GM19397 (cell line): ENCODE measurements around the gene CACNA1C.
"Not testable (repeated sequence)": the region's sequence is repeated elsewhere in the genome, so short reads cannot be mapped to it uniquely, and the experiment has no call there.

ENCODE experiments used
- ATAC-seq: cut with Tn5 transposase; IDR thresholded peaks from one replicate; pipeline ENCODE4 v1.9.1; 2021; ENCODE audit warnings: mild to moderate bottlenecking, moderate library complexity; ENCODE audit not compliant: unreplicated experiment

CACNA1C gene

DNA sequence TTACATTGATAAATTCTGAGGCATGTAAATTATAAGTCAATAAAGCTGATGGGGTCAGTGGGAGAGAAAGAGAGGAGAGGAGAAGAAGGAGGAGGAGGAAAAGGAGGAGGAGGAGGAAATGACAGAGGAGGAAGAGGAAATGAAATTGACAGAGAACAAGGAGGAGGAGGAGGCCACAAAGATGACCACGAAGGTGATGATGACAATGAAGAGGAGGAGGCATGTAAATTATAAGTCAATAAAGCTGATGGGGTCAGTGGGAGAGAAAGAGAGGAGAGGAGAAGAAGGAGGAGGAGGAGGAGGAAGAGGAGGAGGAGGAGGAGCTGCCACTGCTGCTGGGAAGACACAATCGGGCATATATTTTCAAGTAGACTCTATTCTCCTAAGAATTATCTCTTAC lies 438.6 kb downstream of the CACNA1C start:
- ATAC-seq: not testable (repeated sequence)

DNA sequence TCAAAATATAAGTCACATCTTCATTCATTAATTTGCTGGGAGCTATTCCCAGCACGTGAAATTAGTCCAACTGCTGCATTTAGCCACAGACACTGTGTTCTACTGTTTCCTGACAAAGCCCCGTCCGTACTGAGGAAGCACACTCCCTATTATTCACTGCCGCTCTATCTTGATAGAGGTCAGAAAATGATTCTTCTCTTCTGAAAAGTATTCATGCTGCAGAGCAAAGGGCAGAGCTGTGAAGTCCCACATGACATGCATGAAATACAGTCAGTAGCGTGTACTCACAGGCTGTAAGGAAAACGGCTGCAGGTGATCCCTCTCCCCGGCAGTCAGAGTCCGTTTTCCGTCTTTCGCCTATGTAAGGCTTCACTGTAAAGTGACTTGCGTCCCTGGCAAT lies 439.4 kb downstream of the CACNA1C start:
- no peak for ATAC-seq

DNA sequence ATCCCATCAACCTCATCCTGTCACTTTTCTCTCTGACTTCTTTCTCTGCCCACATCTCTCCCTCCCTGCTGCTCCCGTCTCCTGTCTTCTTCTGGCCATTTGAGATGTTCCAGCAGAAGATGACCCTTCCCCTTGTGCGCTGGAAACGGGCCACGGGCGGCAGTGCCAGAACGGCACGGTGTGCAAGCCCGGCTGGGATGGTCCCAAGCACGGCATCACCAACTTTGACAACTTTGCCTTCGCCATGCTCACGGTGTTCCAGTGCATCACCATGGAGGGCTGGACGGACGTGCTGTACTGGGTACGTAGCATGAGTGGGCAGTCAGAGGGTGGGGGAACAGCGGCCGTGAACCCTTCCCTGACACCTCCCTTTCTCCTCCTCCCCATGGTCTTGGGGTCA lies 440.3 kb downstream of the CACNA1C start:
- ATAC-seq: no peak

DNA sequence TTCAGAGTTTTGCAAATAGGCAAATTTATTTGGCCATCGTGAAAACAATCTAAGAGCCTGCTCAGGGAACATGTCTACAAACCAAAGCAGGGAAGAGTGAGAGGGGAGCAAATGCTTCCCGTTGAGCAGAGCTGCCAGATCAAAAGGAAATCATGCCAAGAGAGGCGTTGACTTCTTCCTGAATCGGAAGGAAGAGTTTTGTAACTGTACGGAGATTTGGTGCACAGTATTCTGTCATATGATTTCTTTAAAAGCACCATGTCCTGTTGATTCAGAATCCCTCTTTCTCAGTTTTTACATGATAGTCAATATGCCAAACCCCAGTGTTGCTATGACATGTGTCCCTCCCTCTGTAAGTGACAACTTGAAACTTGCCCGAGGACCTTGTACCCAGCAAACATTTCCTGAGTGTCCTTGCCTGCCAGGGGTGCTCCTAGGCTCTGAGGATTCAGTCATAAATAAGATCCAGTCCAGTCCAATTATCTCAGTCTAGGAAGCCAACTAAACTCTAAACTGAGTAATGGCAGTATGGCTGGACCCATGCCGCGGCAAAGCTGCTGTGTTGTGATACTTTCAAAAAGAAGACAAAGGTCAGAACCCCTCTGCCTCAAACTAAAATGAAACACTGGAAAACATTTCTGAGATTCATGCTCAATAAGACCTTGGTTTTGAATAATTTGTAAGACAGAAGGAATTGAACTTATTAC lies 441.9 kb downstream of the CACNA1C start:
- ATAC-seq: no peak

DNA sequence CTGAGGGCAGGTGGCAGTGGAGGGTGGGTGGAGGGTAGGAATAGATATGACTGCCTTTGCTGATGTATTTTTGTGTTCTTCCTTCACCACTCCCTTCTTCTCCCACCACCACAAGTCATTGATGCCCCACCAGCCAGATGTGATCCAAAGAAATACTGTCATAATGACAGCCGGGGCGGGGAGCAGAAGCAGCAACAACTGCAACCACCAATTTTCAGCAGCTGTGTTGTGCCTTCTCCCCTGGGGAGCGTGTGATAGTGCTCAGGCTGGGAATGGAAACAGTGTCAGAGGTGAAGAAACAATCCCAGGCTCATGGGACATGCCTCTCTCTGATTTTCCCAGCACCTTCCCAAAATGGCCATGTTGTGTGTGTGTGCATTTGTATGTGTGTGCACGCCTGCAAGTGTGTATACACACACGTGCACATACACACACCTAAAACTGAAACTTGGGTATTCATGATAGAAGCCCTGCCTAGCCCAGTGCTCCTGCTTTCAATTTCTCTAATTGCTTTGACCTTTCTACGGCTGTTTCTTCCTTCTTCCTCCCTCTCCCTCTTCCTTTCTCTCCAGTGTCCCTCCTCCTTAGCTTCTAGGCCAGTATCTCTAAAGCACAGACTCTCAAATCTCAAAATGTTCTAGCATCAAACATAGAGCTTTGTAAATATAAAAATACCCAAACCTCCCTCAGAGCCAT lies 442.8 kb downstream of the CACNA1C start:
- no peak for ATAC-seq

DNA sequence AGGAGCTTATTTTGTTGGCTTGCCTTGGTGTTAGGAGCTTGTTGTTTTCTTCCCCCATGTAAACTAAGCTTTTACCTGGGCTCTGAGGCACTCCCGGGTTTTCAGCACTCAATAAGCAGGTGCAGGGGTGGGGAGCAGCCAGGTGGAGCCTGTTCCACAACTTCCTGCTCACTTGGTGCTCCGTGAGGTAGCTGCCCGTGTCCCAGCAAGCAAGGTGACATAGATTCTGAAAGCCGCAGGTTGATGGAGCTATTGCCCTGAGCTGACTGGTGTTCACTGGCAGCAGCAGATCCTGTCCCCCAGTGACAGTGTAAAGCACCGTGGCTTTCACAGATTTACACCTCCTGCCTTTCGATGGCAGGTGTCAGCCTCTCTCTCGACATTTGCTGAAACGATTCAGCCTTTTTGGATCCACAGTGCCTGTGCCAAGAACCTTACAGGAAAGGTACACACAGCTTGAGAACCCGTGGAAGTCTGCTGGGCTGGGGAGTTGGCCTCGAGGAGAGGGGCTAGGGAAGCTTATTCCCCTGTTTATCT lies 446.2 kb downstream of the CACNA1C start:
- ATAC-seq: no peak

DNA sequence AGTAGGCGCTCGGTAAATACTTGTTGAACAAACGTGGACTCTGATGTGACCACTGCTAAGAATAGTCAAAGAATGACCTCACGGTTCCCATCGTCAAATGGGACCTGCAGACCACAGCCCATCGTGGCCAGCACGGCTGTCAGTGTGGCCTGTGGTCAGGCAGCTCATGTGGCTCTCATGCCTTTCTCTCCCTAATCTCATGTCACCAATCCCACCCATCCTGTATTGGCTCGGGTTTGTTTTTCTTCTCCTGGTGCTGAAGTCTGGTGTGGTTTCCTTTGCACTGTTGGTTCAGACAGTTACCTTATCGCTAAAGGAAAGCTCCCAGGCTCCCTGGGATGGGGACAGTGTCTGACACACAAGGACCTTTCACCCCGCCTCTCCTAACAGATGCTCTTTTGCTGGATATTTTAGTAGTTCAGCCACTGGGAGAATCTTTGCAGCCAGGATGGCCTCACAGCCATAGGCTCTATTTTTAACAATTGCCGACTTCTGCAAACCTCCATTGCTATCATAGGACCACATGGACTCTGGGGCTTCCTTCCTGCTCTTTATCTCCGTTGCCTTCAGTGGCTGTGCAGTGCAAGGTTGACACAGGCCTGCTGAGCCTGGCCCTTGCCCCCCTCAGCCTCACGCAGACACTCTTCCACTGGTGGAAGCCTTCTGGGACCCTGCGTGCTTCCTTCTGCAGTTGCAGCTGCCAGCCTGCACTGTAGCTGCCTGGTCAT lies 448.8 kb downstream of the CACNA1C start:
- ATAC-seq: no peak

DNA sequence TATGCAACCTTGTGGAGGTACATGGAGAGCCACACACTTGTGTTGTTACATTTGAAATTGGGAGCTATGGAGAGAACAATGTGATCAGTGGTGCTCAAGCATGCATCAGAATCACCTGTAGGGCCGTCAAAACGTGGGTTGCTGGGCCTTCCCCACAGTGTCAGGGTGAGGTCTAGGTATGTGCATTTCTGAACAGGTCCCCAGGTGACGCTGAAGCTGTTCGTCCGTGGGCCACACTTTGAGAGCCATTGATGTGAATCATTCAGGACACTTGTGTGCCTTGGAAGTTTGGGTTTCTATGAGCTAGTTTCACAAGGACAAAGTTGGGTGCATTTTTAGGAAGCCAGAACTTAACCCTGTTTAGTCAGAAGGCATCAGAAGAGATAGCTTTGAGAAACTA lies 450.2 kb downstream of the CACNA1C start:
- no peak for ATAC-seq

DNA sequence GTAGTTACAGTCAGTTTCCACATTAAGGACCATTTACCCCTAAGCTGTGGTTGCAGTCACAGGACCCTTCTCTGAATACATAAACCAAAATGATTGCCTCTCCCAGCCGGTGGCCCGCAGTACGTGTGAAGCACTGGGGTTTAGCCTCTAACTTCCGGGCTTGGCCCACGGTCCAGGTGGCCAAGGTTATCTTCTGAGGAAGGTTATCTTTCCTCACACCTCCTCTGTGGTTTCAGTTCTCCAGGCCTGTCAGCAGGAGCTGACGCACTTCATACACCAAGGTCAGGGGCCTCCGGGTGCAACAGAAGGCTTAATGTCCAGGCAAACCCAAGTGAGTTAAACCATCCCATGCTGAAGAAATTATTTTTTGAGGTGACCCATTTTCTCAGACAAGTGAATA lies 451.0 kb downstream of the CACNA1C start:
- no peak for ATAC-seq

DNA sequence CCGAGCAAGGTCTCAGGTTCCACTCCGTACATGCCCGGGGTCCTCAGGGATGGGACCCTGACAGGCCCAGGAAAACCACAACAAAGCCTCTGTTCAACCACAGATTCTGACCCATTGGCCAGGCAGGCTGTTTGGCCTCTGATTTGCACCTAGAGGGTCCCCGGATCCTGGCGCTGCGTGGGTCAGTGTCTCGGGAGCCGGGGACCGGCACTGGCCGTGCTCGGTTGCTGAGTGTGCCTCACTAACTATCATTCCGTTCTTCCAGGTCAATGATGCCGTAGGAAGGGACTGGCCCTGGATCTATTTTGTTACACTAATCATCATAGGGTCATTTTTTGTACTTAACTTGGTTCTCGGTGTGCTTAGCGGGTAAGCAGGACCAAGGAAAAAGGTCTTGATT lies 451.8 kb downstream of the CACNA1C start:
- ATAC-seq: no peak

DNA sequence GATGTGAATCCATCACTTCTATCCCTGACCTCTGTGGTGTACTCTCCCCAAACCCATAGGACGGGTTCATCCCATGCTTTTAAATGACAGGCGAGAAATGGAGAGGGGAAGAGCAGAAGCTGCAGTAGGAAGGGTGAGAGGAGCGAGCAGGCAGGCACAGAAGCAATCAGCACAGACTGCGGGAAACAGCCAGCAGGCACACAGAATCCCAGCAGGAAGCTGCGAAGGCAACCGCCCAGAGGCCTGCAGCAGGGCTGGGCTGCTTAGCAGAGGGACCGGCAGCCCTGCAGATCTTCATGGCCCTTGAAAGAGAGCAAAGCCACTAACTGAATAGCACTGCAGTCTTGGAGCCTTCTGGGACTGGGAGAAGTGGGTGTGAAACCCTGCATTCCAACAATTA lies 455.0 kb downstream of the CACNA1C start:
- no peak for ATAC-seq

DNA sequence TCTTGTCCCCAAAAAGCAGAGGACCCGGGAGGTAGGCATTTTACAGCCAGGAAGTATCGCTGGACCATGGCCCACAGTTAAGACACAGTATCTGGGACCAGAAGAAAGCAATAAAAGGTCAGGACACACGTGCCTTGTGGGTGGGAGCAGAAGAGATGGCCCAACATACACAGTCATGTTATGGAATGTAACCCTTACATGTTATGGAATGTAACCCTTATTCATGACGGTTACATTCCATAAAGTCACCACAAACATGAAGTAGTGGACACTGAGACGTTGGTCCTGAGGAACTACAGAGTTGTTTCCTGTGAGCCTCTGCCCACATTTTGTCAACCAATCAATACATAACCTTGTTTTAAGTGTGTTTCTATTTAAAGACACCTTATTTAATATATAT lies 456.4 kb downstream of the CACNA1C start:
- no peak for ATAC-seq

DNA sequence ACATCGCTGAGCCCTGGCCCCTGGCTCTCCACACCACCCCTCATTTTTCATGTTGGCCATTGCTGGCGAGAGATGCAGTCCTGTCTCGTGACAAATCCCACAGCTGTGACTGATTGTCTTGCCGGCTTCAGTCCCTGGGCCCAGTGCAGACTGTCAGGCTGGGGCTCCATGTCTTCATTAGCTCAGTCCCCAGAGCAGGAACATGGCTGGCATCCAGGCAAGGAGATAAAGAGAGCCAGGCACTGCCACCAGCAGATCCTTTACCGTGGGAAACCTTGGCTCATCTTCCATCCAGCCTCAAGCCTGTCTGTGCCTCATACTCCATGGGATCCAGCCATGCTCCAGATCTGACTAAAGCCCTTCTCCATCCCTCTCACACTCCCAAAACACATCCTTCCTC lies 457.3 kb downstream of the CACNA1C start:
- ATAC-seq: no peak

DNA sequence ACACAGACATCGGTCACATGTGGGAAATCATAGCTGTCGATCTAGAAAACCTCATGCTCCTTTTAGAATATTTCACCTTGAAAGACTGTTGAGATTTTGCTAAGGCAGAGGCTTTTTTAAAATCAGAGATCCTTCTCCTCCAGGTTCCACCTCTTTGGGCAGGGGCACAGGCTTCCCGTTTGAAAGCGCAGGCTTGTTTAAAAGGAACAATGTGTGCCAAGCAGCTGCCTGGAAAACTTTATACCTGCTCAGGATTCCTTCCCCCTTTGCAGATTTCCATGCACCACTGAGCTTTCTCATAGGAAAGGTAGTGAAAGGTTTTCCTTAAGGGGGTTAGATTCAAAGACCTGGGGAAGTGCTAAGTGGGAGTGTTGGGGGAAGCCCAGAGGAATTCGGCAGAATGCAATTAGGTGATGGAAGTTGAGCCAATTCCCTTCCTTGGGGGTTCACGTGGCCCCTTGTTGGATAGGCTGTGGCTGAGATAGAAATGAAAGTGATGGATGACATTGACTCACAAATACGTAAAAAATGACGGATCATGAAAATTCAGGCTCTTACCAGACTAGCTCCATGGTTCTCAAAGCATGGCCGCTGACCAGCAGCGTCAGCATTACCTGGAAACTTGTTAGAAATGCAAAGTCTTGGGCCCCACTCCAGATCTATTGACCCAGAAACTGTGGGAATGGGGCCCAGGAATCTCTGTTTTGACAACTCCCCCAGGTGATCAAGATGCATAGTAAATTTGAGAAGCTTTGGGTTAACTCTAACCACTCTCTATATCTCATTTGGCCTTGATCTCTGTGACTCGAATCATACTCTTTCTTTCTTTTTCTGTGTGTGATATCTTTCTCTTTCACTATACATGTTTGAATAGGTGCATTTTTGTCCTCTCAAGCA lies 460.6 kb downstream of the CACNA1C start:
- ATAC-seq: no peak

DNA sequence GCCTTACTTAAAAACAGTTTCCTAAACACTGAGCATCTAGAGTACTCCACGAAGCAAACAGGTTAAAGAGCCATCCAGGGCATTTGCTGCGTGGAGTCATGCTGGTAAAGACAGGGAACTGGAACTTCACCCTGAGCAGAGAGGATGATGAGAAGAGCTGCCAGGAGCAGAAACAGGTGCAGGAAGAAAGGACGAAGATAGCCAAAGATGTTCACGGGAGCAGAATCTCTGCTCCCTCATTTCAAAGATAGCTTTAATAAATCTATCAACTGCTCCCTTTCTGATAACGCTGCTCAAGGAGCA lies 461.2 kb downstream of the CACNA1C start:
- no peak for ATAC-seq

DNA sequence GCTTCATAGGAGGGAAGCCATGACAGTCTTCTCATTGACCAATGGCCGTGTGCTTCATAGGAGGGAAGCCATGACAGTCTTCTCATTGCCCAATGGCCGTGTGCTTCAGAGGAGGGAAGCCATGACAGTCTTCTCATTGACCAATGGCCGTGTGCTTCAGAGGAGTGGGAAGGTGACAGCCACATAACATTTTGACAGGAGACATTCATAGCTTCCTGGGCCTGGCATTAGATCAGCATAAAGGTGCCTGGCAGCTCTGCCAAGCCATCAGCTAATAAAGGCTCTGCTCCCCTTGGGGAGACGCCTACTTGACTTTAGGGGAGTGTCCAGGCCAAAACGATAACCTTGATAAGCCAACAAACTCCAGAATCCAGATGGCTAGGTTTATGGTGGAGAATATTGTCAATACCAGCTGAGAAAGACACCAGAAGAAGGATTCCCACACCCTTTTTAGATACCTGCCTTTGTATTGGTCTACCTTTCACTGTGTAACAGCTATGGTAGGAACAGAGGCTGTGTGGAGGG lies 468.0 kb downstream of the CACNA1C start:
- ATAC-seq: no peak

DNA sequence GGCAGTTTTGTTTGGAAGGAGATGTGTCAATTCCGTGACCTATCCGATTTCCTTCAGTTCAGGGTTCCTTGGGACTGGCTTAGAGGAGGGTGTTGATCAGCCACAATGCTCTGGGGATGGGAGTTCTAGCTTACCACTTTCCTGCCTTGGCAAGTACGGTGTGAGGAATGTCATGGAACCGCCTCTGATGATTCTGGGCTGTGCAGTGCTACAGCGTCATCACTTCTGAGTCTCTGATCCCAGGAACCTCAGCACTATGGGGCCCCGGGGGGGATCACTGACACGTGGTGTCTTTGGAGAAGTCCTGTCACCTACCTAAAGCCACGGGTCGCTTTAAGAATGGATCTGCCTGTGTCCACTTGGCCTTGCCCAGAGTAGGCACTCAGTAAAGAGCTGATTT lies 470.5 kb downstream of the CACNA1C start:
- no peak for ATAC-seq

DNA sequence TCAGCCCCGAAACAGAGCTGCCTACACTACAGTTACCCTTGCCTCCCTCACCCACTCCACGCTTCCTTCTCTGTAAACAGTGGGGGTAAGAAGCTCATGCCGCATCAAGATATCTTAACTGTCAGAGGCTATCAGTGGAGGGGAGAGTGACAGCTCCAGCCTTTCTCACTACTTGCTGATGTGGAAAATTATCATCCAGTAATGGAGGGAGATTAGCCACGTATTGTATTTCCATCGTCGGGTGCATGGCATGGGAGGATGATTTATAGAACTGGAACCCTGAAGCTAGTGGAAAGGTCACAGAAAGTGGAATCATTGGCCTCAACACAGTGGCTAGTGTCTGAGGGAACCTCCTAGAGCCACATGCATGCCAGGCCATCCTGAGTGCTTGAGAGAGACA lies 471.1 kb downstream of the CACNA1C start:
- ATAC-seq: no peak

DNA sequence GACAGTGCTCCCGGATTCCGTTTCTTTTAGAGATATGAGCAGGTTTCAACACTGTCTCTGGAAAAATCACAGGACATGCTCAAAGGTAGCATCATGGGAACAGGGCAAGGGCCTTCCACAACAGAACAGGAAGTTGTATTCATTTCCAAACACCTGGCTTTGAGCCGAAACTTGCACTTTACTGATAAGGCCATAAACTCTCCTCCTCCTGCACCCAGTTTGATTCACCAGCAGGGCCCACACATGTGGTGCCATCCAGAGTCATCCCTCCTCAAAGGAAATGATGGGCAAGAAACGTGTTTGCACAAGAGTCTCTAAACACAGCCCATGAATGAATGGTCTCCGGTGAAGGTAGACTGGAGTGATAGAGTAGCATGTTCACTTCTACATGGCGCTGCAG lies 473.6 kb downstream of the CACNA1C start:
- no peak for ATAC-seq

DNA sequence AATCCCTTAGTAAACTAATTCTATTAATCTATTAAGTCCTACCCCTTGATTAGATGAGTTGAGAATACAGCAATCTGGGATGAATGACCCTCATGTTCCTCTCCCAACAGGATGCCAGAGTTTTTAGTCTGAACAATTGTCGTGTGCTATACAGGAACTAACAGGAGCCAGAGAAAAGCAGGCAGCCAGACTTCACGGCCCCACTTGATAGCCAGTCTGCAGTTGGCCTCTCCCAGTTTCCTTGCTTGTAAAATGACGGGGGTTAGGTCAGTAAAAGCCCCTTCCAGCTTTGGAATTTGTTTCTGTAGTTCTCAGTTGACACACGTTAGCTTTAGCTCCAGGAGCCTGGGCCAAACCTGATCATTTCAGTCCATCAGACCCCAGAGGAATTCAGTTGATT lies 475.2 kb downstream of the CACNA1C start:
- no peak for ATAC-seq

DNA sequence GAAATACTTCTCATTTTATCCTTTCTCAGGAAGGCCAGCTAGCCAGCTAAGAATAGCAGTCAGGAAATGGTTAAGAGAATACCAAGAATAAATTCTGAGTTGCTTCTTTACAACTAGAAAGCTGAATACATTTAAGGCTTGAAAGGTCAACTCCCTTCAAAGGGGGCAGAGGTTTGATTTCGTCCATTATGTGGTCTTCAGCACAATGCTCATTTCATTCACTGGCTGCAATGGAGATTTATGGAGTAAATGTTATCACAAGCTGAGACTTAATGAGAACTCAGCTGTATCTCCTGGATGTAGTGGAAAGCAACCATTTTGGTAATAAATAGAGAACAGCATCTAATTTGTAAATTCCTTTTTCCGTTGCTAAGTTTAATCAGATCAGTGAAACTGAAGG lies 477.0 kb downstream of the CACNA1C start:
- no peak for ATAC-seq
